Lung microvascular endothelial cell (primary cell): ENCODE measurements around the gene PSMD14. TPM values are rescaled to one million over a fixed set of nuclear protein-coding genes. Genes with fewer than 3 reads are reported as not detected.
"Not testable (repeated sequence)": the region's sequence is repeated elsewhere in the genome, so short reads cannot be mapped to it uniquely, and the experiment has no call there.

ENCODE experiments used
- DNase-seq, 2 donors: peaks; one replicate each; pipeline versions ENCODE4 v3.0.0 to v3.0.0-alpha.2; 2010; ENCODE audit warnings: low read depth in 2 of 2
- total RNA-seq: library from RNA; depleted of rRNA; stranded (reverse); fragments of >200 nt; gene quantifications from 2 replicates; pipeline ENCODE4 v1.2.1, GENCODE V29; 2014

PSMD14 gene
- total RNA-seq, 1 donor from 2014 or later: 47.0 TPM

- no peak for DNase-seq
Observed at GRCh38 chr2:161335626-161336025, 27.4 kb downstream of the PSMD14 start.

DNA sequence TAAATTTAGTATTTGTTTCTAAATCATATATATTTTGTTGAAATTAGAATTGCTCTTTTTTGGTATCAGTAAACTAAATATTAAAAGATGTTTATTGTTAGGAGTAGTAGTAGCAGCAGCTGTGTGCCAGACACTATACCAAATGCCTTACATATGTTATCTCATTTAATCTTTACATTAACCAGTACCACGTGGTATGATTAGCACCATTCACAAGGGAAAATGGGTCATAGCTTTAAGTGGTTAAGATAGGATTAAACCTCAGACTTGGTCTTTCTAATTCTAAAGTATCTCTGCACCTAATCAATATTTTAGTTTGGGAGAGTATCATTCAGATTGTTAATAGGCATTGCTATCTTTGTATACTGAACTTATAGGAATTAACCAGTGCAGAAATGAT lies 29.0 kb downstream of the PSMD14 start:
- no peak for DNase-seq

DNA sequence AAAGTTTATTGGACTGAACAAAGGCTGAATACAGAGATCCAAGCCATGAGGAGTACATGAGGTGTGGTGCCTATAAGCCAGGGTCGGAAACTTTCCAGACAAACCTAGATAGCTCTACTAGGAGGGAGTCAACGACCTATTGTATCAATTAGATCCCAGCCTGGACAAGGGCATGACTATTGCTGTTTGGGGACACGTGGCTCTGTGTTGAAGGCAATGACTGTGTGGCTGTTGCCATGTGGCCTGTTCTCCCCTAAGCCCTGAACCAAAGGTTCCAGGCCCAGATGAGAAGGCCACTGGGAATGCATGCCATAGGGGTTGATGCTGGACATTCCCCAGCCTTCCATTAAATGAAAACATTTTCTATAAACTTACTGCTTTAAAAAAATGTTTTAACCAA lies 31.3 kb downstream of the PSMD14 start:
- DNase-seq: not testable (repeated sequence)

DNA sequence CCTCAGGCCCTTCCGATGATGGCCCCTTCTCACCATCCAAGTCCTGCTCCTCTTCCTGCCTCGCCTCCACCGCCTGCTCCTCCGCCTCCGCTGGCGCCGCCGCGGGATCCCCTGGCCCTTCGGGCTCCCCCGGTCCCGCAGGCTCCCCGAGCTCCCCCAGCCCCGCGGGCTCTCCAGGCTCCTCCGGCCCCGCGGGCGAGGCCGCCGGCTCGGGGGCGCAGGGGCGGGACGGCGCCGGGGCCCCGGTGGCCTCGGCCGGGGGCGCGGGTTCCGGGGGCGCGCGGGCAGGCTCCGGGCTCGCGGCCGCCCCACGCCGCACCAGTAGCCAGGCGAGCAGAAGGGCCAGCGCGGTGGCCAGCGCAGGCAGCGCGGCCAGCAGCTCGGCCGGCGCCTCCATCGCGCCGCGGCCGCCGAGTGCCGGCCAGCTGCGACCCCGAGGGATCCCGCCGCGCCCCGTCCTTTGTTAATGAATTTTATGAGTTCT lies 32.7 kb downstream of the PSMD14 start:
- DNase-seq: not testable (repeated sequence)

DNA sequence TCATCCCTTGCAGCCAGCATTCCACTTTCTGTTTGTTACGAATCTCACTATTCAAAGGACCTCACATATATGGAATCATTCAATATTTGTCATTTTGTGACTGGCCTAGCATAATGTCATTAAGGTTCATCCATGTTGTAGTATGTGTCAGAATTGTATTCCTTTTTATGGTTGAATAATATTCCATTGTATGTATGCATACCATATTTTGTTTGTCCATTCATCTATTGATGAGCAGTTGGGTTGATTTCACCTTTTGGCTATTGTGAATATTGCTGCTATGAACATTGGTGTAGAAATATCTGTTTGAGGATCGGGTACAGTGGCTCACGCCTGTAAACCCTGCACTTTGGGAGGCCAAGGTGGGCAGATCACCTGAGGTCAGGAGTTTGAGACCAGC lies 35.0 kb downstream of the PSMD14 start:
- DNase-seq: no peak

DNA sequence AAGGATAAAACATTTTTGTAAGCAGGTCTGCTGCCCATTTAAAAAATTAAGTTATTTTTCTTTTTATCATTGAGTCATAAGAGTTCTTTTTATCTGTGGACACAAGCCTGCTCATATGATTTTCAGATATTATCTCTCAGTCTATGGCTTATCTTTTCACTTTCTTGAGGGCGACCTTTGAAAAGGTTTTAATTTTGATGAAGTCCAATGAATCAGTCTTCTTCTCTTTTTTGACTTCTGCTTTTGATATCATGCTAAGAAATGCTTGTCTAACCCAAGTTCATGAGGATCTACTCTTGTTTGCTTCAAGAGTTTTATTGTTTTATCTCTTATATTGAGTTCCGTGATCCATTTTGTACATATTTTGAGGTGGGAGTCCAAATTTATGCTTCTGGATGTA lies 36.5 kb downstream of the PSMD14 start:
- no peak for DNase-seq

DNA sequence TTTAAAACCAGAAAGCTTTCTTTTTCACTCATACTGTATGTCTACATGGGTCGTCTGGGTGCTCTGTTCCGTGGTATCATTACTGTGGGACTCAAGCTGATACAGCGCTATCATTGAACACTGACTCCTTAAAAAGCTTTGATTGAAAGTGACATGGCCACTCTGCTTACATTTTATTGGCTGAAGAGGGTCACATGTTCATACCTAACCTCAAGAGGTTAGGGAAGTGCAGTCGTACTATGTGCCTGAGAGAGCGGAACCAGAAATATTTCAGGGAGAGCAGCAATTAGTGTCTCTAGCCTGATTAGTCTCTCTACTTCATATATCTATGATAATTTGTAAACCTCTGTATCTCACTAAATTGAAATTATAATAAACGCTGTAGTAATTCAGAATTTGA lies 43.5 kb downstream of the PSMD14 start:
- DNase-seq: no peak

DNA sequence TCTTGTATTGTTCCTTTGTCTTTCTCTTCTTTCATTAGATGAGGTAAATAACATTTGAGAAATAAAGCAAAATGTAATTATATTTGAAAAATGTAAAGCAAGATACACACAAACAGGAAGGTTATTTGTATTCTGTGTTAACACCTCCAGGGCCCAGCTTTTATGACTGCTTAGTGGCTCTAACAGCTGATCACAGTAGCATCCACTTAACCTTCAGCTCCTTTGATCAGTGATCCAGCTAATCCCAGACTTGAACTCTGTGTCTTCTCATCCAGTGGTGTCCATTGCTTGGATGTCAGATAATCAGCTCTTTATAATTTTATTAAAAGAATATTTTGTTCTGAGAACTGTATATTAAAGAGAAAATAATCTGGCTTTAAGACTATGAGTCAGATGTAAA lies 44.5 kb downstream of the PSMD14 start:
- no peak for DNase-seq

DNA sequence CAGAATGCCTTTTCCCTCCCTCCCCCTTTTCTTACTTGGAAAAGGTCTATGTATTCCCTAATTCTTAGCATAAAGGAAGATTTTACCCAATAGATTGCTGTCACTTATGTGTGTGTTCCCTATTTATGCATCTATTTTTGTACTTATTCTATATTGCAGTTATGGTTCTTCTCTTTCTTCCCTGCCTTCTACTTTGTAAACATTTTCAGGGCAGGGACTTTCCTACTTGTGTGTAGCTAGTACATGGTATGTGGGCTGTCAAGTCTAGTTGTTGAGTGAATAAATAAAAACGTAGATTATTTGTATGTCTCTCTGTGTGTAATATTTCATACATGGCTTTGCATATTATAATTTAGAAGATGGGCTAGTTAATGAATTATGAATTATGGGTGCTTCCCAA lies 45.3 kb downstream of the PSMD14 start:
- DNase-seq: no peak

- DNase-seq: no peak
Observed at GRCh38 chr2:161354106-161354505, 45.9 kb downstream of the PSMD14 start.

- DNase-seq: no peak
Observed at GRCh38 chr2:161355106-161355505, 46.9 kb downstream of the PSMD14 start.

DNA sequence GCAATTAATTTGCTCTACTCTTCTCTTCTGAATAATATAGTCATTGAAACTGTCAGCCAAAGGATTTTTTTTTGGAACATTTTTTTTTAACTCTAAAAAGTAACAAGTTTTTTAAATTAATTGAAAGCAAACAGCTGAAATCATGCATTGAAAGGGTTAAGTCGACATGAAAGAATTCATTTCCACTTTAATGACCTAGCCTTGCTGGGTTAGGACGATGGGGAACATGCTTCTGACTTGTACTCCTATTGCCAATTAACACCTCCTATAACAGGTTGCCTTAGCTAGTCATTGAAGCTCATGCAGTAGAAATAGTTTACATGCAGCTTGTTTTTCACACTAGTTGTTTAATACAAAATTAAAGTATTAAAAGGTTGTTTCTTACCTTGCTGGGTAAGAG lies 47.8 kb downstream of the PSMD14 start:
- DNase-seq: no peak

DNA sequence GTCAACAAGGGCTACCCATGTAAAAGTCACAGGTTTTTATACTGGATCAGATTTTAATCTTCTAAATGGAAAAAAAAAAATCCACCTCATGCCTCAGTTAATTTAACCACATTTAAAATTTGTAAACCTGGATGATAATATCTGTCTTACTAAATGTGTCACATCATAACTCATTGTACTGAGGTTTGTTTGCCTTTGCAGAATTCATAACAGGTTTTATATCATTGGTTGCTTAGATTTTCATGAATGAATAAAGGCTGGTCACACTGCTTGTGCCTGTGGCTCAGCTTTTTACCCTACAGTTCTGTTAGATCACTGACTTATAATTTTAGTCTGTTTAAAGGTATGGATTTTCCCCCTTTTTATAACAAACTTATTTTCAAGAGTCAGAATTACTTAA lies 48.9 kb downstream of the PSMD14 start:
- DNase-seq: no peak

GRCh38 chr2:161358838-161359237 lies 50.6 kb downstream of the PSMD14 start:
- no peak for DNase-seq

DNA sequence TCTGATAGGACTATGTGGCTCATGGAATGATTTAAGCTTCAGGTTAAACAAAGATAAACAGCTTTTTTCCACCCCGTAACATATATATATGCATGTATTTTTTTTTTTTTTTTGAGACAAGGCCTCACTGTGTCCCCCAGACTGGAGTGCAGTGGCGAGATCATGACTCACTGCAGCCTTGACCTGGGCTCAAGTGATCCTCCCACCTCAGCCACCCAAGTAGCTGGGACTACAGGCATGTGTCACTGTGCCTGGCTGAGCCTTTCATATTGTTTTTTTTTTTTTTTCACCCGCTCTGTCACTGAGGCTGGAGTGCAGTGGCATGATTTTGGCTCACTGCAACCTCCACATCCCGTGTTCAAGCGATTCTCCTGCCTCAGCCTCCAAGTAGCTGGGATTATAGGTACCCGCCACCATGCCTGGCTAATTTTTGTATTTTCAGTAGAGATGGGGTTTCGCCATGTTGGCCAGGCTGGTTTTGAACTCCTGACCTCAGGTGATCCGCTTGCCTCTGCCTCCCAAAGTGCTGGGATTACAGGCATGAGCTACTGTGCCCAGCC lies 52.0 kb downstream of the PSMD14 start:
- not testable (repeated sequence) for DNase-seq

DNA sequence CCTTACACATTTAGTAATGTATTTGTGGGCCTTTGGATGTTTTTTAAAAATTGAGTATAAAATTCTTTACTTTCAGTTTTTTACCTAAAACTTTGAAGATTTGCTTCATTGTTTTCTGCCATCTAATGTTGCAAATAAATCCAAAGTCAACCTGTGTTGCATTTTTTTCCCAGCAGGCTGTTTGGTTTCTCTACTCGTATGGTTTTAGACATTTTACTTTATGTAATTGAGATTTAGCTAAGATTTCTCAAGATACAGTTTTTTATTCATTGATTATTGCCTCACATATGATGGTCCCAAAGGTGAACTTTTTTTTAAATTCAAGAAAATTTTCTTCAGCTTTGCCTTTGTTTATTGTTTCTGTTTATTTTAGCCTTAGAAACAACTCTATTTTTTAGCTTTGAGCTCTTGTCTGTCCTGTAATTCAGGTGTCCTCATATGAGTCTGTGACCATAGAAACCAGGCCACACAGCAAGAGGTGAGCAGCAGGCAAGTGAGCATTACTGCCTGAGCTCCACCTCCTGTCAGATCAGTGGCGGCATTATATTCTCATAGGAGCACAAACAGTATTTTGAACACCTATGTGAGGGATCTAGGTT lies 54.4 kb downstream of the PSMD14 start:
- DNase-seq: no peak

- peak in 1 of 2 donors; percentile 3 for DNase-seq
Observed at GRCh38 chr2:161367675-161368074, 59.5 kb downstream of the PSMD14 start.

DNA sequence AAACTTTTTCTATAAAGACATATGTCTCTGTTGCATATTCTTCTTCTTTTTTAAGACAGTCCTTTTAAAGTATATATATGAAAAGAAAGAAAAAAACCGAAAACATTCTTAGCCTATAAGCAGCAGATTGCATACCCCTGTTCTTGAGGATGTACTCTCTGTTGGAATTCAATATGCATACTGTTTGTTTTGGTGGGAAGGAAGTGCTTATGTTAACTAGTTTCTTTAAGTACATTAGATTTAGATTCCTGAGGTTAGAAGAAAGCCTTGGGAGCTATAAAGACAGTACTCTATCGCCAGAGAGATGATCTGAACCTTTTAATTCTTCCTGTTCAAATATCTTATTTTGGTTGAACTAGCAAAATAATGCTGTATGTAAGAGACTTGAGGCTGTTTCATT lies 61.1 kb downstream of the PSMD14 start:
- no peak for DNase-seq

- DNase-seq: no peak
Observed at GRCh38 chr2:161370981-161371380, 62.8 kb downstream of the PSMD14 start.

DNA sequence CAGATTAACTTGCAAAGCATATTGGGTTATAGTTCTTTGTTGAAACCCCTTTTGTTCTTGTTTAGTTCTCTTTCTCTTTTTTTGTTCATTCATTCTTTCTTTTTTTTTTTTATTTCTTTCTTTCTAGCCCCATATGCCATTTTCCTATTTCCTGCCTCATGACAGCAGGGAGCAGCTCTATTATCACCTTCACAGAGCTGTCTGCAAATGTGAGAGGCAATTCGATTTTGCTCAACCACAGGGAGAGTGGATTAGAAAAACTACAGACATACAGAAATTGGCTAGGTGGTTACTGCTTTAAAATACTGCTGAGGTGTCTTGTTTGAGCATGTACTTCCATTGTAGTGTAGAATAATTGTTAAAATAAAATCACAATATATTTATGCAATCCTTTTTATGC lies 63.6 kb downstream of the PSMD14 start:
- DNase-seq: no peak

GRCh38 chr2:161373942-161374341 lies 65.7 kb downstream of the PSMD14 start:
- peak in 1 of 2 donors; percentile 7 for DNase-seq

- no peak for DNase-seq
Observed at GRCh38 chr2:161374446-161374845, 66.2 kb downstream of the PSMD14 start.

DNA sequence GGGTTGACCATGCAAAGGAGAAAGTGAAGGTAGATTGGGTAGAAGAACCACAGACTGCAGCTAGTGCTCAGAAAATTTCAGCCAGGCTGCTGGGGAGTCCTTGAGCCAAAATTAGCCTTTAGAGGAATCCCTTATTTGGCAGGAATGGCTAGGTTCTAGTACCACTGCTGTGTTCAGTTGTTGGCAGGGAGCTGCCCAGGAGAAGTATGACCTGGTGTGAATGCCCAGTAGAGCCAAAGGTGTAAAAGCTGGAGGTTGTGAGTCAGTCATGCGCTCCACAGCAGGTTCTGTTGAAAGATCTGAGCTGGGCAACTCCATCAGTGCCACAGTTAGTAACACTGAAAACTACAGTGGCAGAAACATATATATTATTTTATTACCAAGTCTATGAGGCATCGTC lies 71.5 kb downstream of the PSMD14 start:
- no peak for DNase-seq

GRCh38 chr2:161381546-161381945 lies 73.3 kb downstream of the PSMD14 start:
- no peak for DNase-seq
